Activated T-helper 1 cell treated with anti-CD3 and anti-CD28 coated beads, Interleukin-2, amount 50 U/mL, for 16 hours (primary cell): ENCODE measurements around the gene AANAT.

Source experiments
- DNase-seq, 2 donors: peaks; one replicate each; pipeline ENCODE4 v3.0.0-alpha.2; 2020; ENCODE audit warnings: low read depth in 1 of 2, low spot score in 1 of 2

AANAT gene

GRCh38 chr17:76485569-76485968 lies 18.2 kb downstream of the AANAT start:
- DNase-seq, result no peak

DNA sequence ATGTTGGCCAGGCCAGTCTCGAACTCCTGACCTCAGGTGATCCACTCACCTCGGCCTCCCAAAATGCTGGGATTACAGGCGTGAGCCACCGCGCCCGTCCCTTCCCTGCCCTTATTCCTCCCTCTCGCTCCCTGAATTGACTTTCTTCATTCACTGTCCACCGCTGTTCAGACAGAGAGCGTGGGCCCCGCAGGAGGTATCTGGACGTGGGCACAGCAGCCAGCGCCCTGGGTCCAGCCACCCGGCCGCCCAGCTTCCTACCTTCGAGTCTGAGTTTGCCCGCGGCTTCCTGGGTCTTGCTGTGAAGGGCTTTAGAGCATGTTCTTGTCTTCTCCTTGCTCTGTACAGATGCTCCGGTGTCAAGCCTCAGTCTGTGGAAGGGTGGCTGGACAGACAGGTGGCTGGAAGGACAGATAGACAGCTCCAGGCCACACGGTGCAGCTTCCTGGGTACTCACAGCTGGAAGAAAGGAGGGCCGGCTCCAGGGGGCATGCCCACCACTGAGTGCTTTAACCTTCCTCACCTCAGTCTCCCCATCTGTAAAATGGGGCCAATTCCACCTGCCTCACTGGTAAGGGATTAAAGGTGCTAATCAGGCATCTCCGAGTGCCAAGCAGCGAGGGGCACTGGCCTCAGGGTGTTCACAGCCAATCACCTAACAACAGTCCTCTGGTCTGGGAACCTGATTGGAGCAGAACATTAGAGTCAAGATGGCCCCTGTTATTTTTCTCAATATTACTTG lies 20.2 kb downstream of the AANAT start:
- DNase-seq, result no peak

GRCh38 chr17:76490112-76490710 lies 22.8 kb downstream of the AANAT start:
- DNase-seq, result no peak

GRCh38 chr17:76491271-76492122 lies 24.1 kb downstream of the AANAT start:
- no peak for DNase-seq

GRCh38 chr17:76492123-76492988 lies 25.0 kb downstream of the AANAT start:
- DNase-seq, result no peak

GRCh38 chr17:76492989-76493501 lies 25.6 kb downstream of the AANAT start:
- DNase-seq, result no peak

- no peak for DNase-seq
Observed at GRCh38 chr17:76493505-76494167, 26.2 kb downstream of the AANAT start.

GRCh38 chr17:76495663-76496400 lies 28.4 kb downstream of the AANAT start:
- DNase-seq, result no peak

- no peak for DNase-seq
Observed at GRCh38 chr17:76496464-76496863, 29.1 kb downstream of the AANAT start.

GRCh38 chr17:76497699-76497978 lies 30.2 kb downstream of the AANAT start:
- no peak for DNase-seq

DNA sequence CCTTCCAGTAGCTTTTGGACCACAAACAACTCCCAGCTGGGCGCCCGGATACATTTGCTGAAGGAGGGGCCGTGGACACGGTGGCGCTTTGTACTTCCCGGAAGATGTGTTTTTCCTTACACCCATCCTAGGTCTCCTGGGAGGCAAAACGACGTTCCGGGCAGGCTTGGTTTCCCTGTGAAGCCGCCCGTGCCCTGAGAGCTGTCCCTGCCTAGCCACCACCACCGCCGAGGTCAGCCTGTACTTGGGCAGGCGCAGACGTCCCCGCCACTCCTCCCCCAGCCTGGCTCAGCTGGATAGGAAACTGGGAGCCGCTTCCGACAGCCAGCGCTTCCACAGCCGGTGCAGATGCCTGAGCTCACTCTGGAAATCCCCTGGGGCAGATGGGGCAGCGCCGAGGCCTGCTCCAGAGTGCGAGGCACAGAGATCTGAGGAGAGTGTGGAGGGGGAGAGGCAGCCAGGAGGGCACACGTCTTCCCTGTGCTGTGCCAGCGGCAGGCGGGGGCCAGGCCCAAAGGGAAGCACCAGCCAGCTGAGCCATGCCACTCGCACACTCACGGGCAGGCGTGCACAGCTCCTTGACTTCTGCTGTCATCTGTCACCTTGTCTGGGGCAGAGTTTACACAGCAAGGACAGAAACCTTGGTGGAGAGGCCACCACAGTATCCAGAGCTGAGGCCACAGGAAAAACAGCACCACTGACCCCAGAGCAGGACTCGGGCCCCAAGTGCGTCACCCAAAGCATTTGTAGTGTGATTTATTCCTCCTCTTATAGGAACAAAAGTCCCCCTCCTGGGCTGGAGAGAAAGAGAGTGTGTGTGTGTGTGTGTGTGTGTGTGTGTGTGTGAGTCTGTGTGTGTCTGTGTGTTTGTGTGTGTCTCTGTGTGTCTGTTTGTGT lies 30.8 kb downstream of the AANAT start:
- no peak for DNase-seq

DNA sequence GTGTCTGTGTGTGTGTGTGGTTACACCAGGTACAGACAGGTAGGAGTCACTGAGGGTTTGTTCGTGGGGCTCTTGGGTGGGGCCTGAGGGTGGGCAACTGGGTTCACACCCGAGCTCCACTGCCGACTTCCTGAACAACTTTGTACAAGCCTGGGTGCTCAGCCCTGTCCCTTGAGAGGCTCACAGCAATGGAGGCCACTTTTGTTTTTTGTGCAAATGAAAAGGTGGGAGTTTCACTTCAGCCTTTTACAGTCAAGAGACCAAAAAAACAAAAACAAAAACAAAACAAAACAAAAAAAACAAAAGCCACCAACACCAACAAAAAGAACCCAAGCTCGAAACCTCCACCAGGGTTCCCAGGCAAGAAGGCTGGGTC lies 31.5 kb downstream of the AANAT start:
- no peak for DNase-seq

DNA sequence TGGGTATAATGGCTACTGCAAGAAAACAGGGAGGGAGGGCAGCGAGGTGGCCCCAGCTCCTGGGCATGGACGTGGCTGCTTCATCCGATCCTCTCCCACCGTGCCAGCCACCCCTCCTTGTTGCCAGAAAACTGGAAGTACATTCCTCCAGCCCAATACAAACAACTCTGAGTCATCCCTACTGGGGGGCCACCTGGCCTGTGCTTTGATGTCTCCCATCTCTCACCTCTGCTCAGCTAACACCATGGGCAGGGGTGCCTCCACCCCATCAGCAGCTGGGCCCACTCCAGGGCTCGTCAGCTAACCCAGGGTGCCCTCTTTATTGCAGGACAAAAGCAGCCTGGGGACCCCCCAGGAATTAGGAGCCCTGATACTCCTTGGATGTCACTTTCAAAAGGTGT lies 31.9 kb downstream of the AANAT start:
- no peak for DNase-seq

GRCh38 chr17:76500074-76500746 lies 32.8 kb downstream of the AANAT start:
- no peak for DNase-seq

GRCh38 chr17:76500747-76501017 lies 33.3 kb downstream of the AANAT start:
- no peak for DNase-seq

DNA sequence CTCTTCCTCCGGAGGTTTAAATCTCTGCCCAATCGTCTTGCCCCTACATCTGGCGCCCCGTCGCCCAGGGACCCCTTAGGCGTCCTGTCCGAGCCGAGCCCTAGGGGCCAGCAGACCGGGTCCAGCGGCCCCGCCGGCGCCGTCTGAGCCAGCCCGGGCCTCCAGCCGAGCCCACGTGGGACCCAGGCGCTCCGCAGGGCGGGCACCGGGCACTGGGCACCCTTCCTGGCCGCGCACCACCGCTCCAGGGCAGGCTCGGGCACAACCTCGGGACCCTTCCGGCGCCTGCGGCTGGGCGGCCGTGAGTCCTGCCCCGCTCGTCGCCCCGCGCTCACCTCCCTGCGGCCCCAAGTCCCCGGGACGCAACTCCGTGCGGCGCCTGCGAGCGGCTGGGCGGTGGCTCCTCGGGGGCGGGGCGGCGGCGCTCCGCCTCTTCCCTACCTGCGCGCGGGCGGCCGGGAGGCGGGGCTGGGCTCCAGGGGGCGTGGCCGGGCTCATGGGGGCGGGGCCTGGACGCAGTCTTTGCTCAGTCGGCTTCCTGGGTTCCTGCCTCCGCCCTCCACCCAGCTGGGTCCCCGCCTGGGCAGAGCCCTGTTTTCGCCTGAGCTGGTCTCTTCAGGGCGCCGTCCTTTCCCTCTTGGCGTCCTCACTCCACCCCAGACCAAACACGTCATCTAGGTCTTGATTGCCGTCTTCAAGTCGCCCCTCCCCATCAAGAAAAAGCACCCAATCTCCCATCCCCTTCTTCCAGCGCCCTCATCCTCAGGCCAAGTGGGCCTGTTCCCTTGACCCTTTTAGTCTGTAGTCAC lies 33.8 kb downstream of the AANAT start, which contains the start of gene RHBDF2:
TSS of gene RHBDF2 (minus strand) at position 406 of the 809 bp plus-strand sequence. CDS start 19,899 bp downstream, outside the sequence.
- peak; percentile 94 to 97 for DNase-seq

DNA sequence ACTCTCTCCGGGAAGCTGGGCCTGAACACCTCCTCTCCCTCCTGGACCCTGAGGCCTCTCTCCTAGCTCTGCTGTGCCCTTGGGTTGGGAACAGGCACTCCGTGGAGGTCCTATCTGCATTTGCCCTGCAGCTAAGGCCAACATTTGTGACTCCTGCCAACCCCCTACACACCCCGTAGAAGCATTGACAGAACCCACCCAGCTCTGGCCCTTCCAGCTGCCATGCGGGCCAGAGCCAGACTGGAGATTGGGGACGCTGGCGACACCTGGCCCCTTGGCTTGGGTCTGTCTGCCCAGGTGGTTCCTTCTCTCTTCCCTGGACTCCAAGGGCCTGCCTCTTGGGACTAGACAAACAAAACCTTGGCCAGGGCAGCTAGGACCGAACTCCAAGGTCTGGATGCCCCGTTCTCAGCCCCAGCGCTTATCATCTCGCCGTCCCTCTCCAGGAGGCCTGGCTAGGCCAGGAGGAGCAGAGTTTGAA lies 34.5 kb downstream of the AANAT start:
- no peak for DNase-seq
